ENCODE results near the gene ABHD17A.

The ABHD17A gene

DNA sequence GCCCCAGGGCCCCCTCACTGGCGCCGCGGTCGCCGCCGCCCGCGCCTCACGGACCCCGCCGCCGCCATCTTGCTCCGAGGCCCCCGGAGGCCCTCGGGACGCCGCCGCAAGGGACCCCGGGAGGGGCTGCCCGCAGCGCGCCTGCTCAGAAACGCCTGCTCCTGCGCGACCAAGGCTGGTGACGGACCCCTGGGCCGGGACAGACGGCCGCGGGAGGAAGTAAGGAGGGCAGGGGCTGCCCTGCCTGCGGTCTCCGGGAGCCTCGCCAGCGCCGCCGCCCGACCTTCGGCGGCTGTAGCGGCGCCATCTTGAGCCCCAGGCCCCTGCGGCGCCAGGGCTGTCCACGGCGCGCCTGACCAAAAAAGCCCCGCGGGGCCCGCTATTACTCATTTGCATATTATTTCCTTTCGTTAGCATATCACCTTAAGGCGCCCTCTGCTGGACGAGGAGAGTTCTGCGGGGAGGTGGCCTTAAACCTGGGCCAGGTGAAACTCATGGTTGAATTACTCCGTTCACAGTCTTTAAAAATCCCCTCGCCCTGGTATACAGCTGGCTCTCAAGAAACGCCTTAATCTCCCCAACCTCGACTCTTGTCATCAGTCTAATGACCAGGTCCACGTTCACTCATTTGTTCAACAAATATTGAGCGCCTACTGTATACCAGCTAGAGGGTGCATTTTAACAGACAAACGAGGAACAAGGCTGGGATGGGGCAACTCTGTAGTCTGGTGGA is 36.7 kb downstream of the ABHD17A start, which contains the start of gene REXO1:
Gene REXO1 (minus strand): TSS at position 85 of the 733 bp plus-strand sequence. CDS start 125 bp downstream, outside the sequence.
- Histone ChIP-seq H3K27me3 (ENCODE audit: control insufficient read depth in 1 of 2, insufficient read depth in 2 of 2, low read length in 2 of 2) (peaks cover 0 to 21% of the 10 kb centered on the region in 2 donors), H3K9me3 (ENCODE audit: low read length) (no peaks in the 10 kb centered on the region), H3K9ac (ENCODE audit: low read length) (peak within 1 kb of the TSS; percentile 65), H3K36me3 (ENCODE audit: insufficient read depth, low read length) (no peaks in the 10 kb centered on the region), H3K27ac (ENCODE audit: low read depth, low read length) (peak within 1 kb of the TSS; percentile 96), H3K4me1 (ENCODE audit: insufficient read depth, low read length) (peaks cover 33% of the 10 kb centered on the region), H3K4me3 (ENCODE audit: low read depth in 1 of 2, low read length in 2 of 2) (peak within 1 kb of the TSS; percentile 92 to 96)

DNA sequence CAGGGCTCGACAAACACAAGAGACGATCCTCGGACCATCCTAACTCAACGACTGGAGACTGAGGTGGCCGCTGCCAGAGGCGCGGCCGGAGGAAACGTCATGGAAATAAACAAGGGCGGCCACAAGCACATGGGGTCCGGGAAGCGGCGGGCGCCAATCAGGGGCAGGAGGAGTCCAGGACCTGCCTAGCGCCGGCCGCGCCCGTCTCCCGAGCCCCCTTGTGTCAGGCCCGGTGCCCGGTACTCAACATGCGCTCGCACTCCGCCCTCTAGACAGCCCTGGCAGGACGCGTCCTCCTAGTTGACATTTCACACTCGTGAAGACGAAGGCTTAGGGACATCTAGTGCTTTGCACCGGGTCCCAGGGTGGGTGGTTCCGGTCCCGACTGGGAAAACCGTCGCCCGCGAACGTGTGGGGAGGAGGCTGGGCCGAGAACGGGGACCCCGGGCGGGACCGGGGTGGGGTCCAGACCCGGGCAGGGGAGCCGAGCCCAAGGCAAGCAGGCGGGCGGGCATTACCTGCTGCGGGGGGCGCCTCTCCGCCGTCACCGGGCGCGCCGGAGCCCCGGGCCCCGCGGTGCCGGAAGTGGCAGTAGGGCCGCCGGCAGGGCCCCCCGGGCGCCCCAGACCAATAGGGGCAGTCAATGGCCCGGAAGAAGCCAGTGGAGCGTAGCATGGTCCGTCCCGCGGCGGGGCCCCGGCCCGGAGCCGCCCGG is 37.5 kb downstream of the ABHD17A start:
- H3K36me3 ChIP-seq (ENCODE audit: insufficient read depth, low read length), result no peaks in the 10 kb centered on the region
- no peaks in the 10 kb centered on the region for H3K9me3 ChIP-seq (ENCODE audit: low read length)
- H3K4me3 ChIP-seq (ENCODE audit: low read depth in 1 of 2, low read length in 2 of 2), result peak overlapping the region; percentile 92 to 96
- H3K27me3 ChIP-seq (ENCODE audit: control insufficient read depth in 1 of 2, insufficient read depth in 2 of 2, low read length in 2 of 2), result peaks cover 0 to 14% of the 10 kb centered on the region in 2 donors
- peak overlapping the region; percentile 70 for H3K27ac ChIP-seq (ENCODE audit: low read depth, low read length)
- H3K9ac ChIP-seq (ENCODE audit: low read length), result peak overlapping the region; percentile 65
- peaks cover 31% of the 10 kb centered on the region for H3K4me1 ChIP-seq (ENCODE audit: insufficient read depth, low read length)

DNA sequence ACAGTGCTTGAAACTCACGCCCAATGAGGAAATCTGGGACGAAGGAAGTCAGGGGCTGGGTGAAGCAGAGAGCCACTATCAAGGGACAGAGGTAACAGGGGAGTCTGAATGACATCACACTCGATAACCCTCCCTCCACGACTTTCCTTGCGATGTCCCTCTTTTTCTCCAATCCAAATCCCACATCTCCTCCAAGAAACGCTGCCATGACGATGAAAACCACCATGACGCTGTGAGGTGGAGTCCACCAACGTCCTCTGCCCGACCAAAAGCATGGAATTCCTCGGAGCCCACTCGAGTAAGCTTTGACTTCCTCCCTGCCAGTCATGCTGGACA is 38.0 kb downstream of the ABHD17A start:
- Histone ChIP-seq H3K9me3 (ENCODE audit: low read length) (no peaks in the 10 kb centered on the region), H3K27ac (ENCODE audit: low read depth, low read length) (peak overlapping the region; percentile 70), H3K4me3 (ENCODE audit: low read depth in 1 of 2, low read length in 2 of 2) (peak overlapping the region; percentile 92 to 96), H3K4me1 (ENCODE audit: insufficient read depth, low read length) (peaks cover 31% of the 10 kb centered on the region), H3K27me3 (ENCODE audit: control insufficient read depth in 1 of 2, insufficient read depth in 2 of 2, low read length in 2 of 2) (peaks cover 0 to 12% of the 10 kb centered on the region in 2 donors), H3K9ac (ENCODE audit: low read length) (peak overlapping the region; percentile 65), H3K36me3 (ENCODE audit: insufficient read depth, low read length) (no peaks in the 10 kb centered on the region)

DNA sequence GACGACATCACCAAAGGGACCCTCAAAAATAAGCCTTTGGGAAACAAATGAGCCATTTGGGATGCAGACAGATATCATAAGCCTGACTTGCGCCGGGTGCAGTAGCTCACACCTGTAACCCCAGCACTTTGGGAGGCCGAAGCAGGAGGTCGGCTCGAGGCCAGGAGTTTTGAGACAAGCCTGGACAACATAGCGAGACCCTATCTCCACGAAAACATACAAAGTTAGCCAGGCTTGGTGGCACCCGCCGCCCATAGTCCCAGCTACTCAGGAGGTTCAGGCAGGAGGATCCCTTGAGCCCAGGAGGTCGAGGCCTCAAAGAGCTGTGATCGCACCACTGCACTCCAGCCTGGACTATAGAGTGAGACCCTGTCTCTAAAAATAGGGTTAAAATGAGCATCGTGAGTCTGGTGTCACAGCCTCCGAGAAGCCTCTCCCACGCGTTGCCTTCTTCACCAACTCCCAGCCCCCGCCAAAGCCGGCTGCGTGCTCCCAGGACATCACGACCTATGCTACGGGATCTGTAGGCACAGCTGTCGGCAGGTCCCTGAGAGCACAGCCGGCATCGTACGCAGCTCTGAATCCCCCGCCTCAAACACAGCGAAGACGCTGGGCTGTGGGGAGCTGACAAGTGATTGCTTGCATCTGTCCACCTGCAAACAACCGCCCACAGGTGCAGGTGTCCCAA is 38.6 kb downstream of the ABHD17A start:
- Histone ChIP-seq H3K9me3 (ENCODE audit: low read length) (no peaks in the 10 kb centered on the region), H3K4me3 (ENCODE audit: low read depth in 1 of 2, low read length in 2 of 2) (peak overlapping the region; percentile 92 to 96), H3K36me3 (ENCODE audit: insufficient read depth, low read length) (no peaks in the 10 kb centered on the region), H3K27ac (ENCODE audit: low read depth, low read length) (no peak overlapping the region), H3K4me1 (ENCODE audit: insufficient read depth, low read length) (peaks cover 31% of the 10 kb centered on the region), H3K9ac (ENCODE audit: low read length) (no peak overlapping the region), H3K27me3 (ENCODE audit: control insufficient read depth in 1 of 2, insufficient read depth in 2 of 2, low read length in 2 of 2) (peaks cover 0 to 8% of the 10 kb centered on the region in 2 donors)

DNA sequence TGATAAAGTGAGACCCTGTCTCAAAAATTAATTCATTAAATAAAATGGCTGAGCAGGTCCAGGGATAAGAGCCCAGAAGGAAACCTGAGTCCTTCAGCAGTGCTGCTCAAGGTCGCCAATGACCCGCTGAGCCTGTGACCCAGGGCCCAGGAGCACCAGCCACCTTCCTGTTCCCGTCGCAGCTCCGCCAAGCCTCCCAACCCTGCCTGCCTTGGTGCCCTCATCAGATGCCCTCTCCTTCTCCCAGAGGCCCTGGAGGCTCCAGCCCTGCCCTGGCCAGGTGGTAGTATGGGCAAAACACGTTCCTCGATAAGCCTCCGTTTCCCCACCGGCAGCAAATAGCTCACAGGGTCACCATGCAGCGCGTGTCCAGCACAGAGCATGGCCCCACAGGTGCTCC is 39.7 kb downstream of the ABHD17A start:
- no peak overlapping the region for H3K27ac ChIP-seq (ENCODE audit: low read depth, low read length)
- H3K4me1 ChIP-seq (ENCODE audit: insufficient read depth, low read length), result peaks cover 31% of the 10 kb centered on the region
- H3K9me3 ChIP-seq (ENCODE audit: low read length), result no peaks in the 10 kb centered on the region
- no peaks in the 10 kb centered on the region for H3K36me3 ChIP-seq (ENCODE audit: insufficient read depth, low read length)
- H3K4me3 ChIP-seq (ENCODE audit: low read depth in 1 of 2, low read length in 2 of 2), result no peak overlapping the region
- no peaks in the 10 kb centered on the region for H3K27me3 ChIP-seq (ENCODE audit: control insufficient read depth in 1 of 2, insufficient read depth in 2 of 2, low read length in 2 of 2)
- no peak overlapping the region for H3K9ac ChIP-seq (ENCODE audit: low read length)

DNA sequence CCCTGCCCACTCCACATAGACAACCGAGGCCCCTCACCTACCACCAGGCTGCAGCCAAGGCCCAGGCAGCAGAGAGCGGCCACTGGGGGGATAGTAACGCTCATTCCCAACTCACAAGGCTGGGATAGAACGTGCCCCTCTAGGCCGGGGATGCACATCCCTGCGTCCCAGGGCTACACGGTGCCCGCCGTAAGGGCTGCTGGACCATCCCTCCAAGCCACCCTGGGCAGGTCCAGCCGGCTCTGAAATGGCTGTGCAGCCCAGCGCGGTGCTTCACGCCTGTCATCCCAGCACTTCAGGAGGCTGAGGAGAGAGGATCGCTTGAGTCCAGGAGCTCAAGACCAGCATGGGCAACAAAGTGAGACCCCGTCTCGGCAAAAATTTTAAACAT is 40.2 kb downstream of the ABHD17A start:
- Histone ChIP-seq H3K4me1 (ENCODE audit: insufficient read depth, low read length) (peaks cover 31% of the 10 kb centered on the region), H3K4me3 (ENCODE audit: low read depth in 1 of 2, low read length in 2 of 2) (no peak overlapping the region), H3K9ac (ENCODE audit: low read length) (no peak overlapping the region), H3K36me3 (ENCODE audit: insufficient read depth, low read length) (no peaks in the 10 kb centered on the region), H3K27ac (ENCODE audit: low read depth, low read length) (no peak overlapping the region), H3K27me3 (ENCODE audit: control insufficient read depth in 1 of 2, insufficient read depth in 2 of 2, low read length in 2 of 2) (no peaks in the 10 kb centered on the region), H3K9me3 (ENCODE audit: low read length) (no peaks in the 10 kb centered on the region)

DNA sequence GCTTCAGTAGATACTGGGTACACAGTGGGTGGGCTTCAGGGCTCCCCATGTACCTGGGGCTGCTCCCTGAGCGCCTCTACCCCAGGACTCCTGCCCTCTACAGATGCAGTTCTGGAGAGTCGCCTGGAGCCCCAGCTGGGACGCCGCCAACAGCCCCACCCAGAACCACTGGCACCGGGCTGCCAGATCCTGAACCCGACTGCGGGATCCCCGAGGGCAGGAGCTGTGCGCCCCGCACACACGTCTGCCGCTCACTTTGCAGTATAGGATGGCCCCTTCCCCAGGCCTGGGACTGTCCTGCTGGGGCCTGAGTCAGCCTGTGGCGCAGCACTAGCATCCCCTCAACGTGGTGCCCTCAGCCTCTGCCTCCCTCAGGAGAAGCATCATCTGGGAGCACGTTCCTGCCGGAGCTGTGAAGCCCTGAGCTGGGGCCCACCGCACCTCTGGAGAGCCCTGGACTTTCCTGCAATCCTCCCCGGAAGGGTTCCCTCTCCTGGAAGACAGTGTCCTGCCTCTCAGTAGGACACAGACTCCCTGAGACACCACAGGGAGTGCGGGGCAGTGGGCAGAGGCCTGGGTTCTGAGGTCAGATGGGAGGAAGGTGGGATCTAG is 40.7 kb downstream of the ABHD17A start:
- H3K9me3 ChIP-seq (ENCODE audit: low read length), result no peaks in the 10 kb centered on the region
- no peaks in the 10 kb centered on the region for H3K36me3 ChIP-seq (ENCODE audit: insufficient read depth, low read length)
- H3K27ac ChIP-seq (ENCODE audit: low read depth, low read length), result no peak overlapping the region
- H3K4me1 ChIP-seq (ENCODE audit: insufficient read depth, low read length), result peaks cover 31% of the 10 kb centered on the region
- H3K4me3 ChIP-seq (ENCODE audit: low read depth in 1 of 2, low read length in 2 of 2), result no peak overlapping the region
- no peak overlapping the region for H3K9ac ChIP-seq (ENCODE audit: low read length)
- H3K27me3 ChIP-seq (ENCODE audit: control insufficient read depth in 1 of 2, insufficient read depth in 2 of 2, low read length in 2 of 2), result no peaks in the 10 kb centered on the region

DNA sequence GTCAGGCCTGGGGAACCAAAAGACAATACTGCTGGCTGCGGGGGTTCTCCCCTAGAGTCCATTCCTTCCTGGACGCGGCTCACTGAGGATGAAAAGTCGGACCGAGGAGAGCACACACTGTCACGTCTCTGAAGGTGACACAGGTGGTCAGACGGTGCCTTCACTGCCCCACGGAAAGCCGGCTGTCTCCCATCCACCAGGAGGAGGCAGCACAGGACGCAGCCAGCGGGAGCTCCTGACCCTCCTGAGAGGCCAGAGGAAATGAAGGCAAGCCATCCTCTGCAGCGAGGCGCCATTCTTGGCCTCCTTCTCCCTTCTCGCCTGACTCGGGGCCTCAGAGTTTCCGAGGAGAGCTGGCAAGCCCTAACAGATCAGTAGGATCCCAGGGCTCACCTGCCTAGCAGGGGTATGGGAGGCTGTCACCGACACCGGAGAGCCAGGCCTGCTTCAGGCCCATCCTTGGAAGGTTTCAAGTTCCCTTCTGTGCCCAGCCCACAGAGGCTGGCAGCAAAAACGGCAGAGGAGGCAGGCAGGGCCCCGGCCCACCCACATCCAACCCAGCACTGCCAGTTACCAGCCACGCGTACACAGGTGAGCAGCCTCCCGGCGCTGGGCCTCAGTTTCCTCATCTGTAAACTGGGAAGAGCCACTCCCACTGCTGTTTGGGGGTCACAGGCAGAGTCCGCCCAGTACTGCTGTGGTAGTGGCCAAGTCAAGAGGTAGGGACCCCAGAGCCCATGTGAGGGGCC is 41.5 kb downstream of the ABHD17A start:
- no peak overlapping the region for H3K9ac ChIP-seq (ENCODE audit: low read length)
- peaks cover 31% of the 10 kb centered on the region for H3K4me1 ChIP-seq (ENCODE audit: insufficient read depth, low read length)
- H3K27ac ChIP-seq (ENCODE audit: low read depth, low read length), result no peak overlapping the region

DNA sequence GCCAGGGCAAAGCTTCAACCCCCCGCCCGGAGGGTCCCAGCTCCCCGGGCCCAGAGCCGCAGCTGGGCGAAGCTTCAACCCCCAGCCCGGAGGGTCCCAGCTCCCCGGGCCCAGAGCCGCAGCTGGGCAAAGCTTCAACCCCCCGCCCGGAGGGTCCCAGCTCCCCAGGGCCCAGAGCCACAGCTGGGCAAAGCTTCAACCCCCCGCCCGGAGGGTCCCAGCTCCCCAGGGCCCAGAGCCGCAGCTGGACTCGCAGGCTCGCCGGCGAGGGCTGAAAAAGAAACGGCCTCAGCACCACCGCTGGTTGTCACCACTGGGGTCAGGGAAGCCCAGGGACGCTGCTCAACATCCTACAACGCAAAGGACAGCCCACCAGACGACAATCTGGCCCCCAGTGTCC is 42.2 kb downstream of the ABHD17A start:
- Histone ChIP-seq H3K36me3 (ENCODE audit: insufficient read depth, low read length) (no peaks in the 10 kb centered on the region), H3K9me3 (ENCODE audit: low read length) (no peaks in the 10 kb centered on the region), H3K27ac (ENCODE audit: low read depth, low read length) (no peak overlapping the region), H3K9ac (ENCODE audit: low read length) (no peak overlapping the region), H3K4me3 (ENCODE audit: low read depth in 1 of 2, low read length in 2 of 2) (no peak overlapping the region), H3K4me1 (ENCODE audit: insufficient read depth, low read length) (peaks cover 31% of the 10 kb centered on the region), H3K27me3 (ENCODE audit: control insufficient read depth in 1 of 2, insufficient read depth in 2 of 2, low read length in 2 of 2) (no peaks in the 10 kb centered on the region)

More for the DNA sequence above, 41.5 kb downstream of the ABHD17A start:
- no peaks in the 10 kb centered on the region for H3K36me3 ChIP-seq (ENCODE audit: insufficient read depth, low read length)
- no peaks in the 10 kb centered on the region for H3K27me3 ChIP-seq (ENCODE audit: control insufficient read depth in 1 of 2, insufficient read depth in 2 of 2, low read length in 2 of 2)
- H3K4me3 ChIP-seq (ENCODE audit: low read depth in 1 of 2, low read length in 2 of 2), result no peak overlapping the region
- H3K9me3 ChIP-seq (ENCODE audit: low read length), result no peaks in the 10 kb centered on the region

DNA sequence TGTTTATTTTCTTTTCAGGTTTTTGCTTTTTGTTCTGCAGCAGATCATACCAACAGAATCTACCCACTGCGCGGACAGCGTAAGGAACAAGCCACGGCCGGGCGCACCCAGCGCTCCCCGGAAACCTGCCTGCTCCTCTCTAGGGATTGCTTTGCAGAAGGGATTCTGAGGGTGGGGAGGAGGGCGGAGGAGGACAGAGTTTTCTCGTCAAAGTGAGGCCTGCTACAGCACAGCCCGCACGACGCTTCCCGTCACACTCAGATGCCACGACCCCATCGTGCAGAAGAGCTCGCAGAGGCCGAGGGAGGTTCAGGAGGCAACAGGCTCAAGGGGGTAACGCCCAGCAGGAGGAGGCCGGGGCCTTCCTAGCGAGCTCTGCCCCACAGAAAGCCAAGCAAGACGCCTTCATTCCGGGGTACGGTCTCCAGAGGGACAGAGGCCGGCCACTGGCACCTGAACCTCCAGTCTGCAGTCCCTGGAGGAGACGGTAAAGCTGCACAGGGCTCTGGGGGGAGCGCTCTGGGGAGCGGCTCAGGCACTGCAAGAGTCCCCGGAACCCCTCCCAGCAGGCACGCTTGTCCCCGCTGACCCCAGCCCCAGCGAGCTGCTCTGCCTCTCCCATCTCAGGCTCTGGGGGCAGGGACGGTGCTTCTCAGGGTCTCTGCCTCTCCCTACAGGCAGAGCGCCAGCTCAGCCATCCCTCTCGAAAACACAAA is 43.9 kb downstream of the ABHD17A start:
- Histone ChIP-seq H3K9me3 (ENCODE audit: low read length) (no peaks in the 10 kb centered on the region), H3K36me3 (ENCODE audit: insufficient read depth, low read length) (no peaks in the 10 kb centered on the region), H3K4me3 (ENCODE audit: low read depth in 1 of 2, low read length in 2 of 2) (no peak overlapping the region), H3K27ac (ENCODE audit: low read depth, low read length) (no peak overlapping the region), H3K27me3 (ENCODE audit: control insufficient read depth in 1 of 2, insufficient read depth in 2 of 2, low read length in 2 of 2) (no peaks in the 10 kb centered on the region), H3K4me1 (ENCODE audit: insufficient read depth, low read length) (peaks cover 18% of the 10 kb centered on the region), H3K9ac (ENCODE audit: low read length) (no peak overlapping the region)

All from muscle layer of colon (tissue), 2 donors.